Memory B cell (primary cell): ENCODE data around the gene MED29.
A peak's percentile ranks its signal among the peaks of the same experiment; 100 is the strongest.

ENCODE experiments used
- ATAC-seq: fragments of 150-1000 bp; cut with Tn5 transposase; 2 replicates; pipeline ENCODE4 v1.10.0; 2021; ENCODE audit warnings: low read depth, mild to moderate bottlenecking, moderate library complexity
- DNase-seq, 2 donors: peaks; one replicate each; pipeline ENCODE4 v3.0.0; 2022; ENCODE audit warnings: low spot score in 2 of 2
- H3K27ac Mint-ChIP-seq: one replicate; pipeline ENCODE4 v1.8.0; 2022; ENCODE audit warnings: mild to moderate bottlenecking, moderate library complexity, mixed read lengths
- H3K27me3 Mint-ChIP-seq: one replicate; pipeline ENCODE4 v1.8.0; 2022; ENCODE audit warnings: mixed read lengths
- H3K36me3 Mint-ChIP-seq: one replicate; pipeline ENCODE4 v1.8.0; 2022; ENCODE audit warnings: mild to moderate bottlenecking, mixed read lengths
- H3K4me1 Mint-ChIP-seq: one replicate; pipeline ENCODE4 v1.8.0; 2022; ENCODE audit warnings: mixed read lengths
- H3K4me3 Mint-ChIP-seq: one replicate; pipeline ENCODE4 v1.8.0; 2022; ENCODE audit warnings: mild to moderate bottlenecking, moderate library complexity, mixed read lengths
- H3K9me3 Mint-ChIP-seq: one replicate; pipeline ENCODE4 v1.8.0; 2022; ENCODE audit warnings: mixed read lengths

MED29 gene

GRCh38 chr19:39380521-39381502, 10.4 kb upstream of the MED29 start:
- peaks cover 4% of the 10 kb centered on the region for H3K4me1 Mint-ChIP-seq
- peak overlapping the region; percentile 48 for H3K27ac Mint-ChIP-seq
- DNase-seq (no peak), ATAC-seq (no peak)
- peaks cover 34% of the 10 kb centered on the region for H3K36me3 Mint-ChIP-seq
- H3K27me3 Mint-ChIP-seq, result no peaks in the 10 kb centered on the region
- H3K9me3 Mint-ChIP-seq, result no peaks in the 10 kb centered on the region
- H3K4me3 Mint-ChIP-seq, result no peak overlapping the region

GRCh38 chr19:39381910-39382611, 9.1 kb upstream of the MED29 start:
- Mint-ChIP-seq H3K4me3 (no peak overlapping the region), H3K4me1 (peaks cover 7% of the 10 kb centered on the region), H3K27ac (no peak overlapping the region), H3K36me3 (peaks cover 36% of the 10 kb centered on the region), H3K9me3 (no peaks in the 10 kb centered on the region), H3K27me3 (no peaks in the 10 kb centered on the region)
- DNase-seq (no peak), ATAC-seq (no peak)

- H3K4me3 Mint-ChIP-seq, result no peak overlapping the region
- peaks cover 7% of the 10 kb centered on the region for H3K4me1 Mint-ChIP-seq
- H3K27me3 Mint-ChIP-seq, result no peaks in the 10 kb centered on the region
- H3K9me3 Mint-ChIP-seq, result no peaks in the 10 kb centered on the region
- ATAC-seq, result no peak
- DNase-seq, result no peak
- peak overlapping the region; percentile 83 for H3K27ac Mint-ChIP-seq
- peaks cover 32% of the 10 kb centered on the region for H3K36me3 Mint-ChIP-seq
These were observed 8.0 kb upstream of the MED29 start for GRCh38 chr19:39382991-39383828.

- ATAC-seq, result peak; percentile 23
- Mint-ChIP-seq H3K9me3 (no peaks in the 10 kb centered on the region), H3K4me1 (peaks cover 10% of the 10 kb centered on the region), H3K4me3 (no peak overlapping the region), H3K36me3 (peaks cover 31% of the 10 kb centered on the region), H3K27ac (peak overlapping the region; percentile 83), H3K27me3 (no peaks in the 10 kb centered on the region)
- DNase-seq, result no peak
These were observed 6.2 kb upstream of the MED29 start for GRCh38 chr19:39384839-39385568.

- ATAC-seq, result no peak
- Mint-ChIP-seq H3K4me3 (no peak overlapping the region), H3K27me3 (no peaks in the 10 kb centered on the region), H3K36me3 (peaks cover 30% of the 10 kb centered on the region), H3K27ac (peak overlapping the region; percentile 41), H3K9me3 (no peaks in the 10 kb centered on the region), H3K4me1 (peaks cover 15% of the 10 kb centered on the region)
- DNase-seq, result no peak
These were observed 5.4 kb upstream of the MED29 start for GRCh38 chr19:39385629-39386411.

- peak overlapping the region; percentile 17 for H3K27ac Mint-ChIP-seq
- H3K27me3 Mint-ChIP-seq, result no peaks in the 10 kb centered on the region
- DNase-seq, result no peak
- H3K4me1 Mint-ChIP-seq, result peaks cover 17% of the 10 kb centered on the region
- ATAC-seq, result no peak
- H3K9me3 Mint-ChIP-seq, result no peaks in the 10 kb centered on the region
- peaks cover 23% of the 10 kb centered on the region for H3K36me3 Mint-ChIP-seq
- no peak overlapping the region for H3K4me3 Mint-ChIP-seq
These were observed 4.6 kb upstream of the MED29 start for GRCh38 chr19:39386557-39386956.

- no peaks in the 10 kb centered on the region for H3K9me3 Mint-ChIP-seq
- no peak overlapping the region for H3K4me3 Mint-ChIP-seq
- peaks cover 21% of the 10 kb centered on the region for H3K36me3 Mint-ChIP-seq
- ATAC-seq (no peak), DNase-seq (no peak)
- peak overlapping the region; percentile 98 for H3K27ac Mint-ChIP-seq
- H3K27me3 Mint-ChIP-seq, result no peaks in the 10 kb centered on the region
- H3K4me1 Mint-ChIP-seq, result peaks cover 21% of the 10 kb centered on the region
These were observed 2.5 kb upstream of the MED29 start for GRCh38 chr19:39388657-39389056.

- peak overlapping the region; percentile 96 for H3K4me3 Mint-ChIP-seq
- no peaks in the 10 kb centered on the region for H3K9me3 Mint-ChIP-seq
- DNase-seq (no peak), ATAC-seq (no peak)
- H3K36me3 Mint-ChIP-seq, result peaks cover 21% of the 10 kb centered on the region
- H3K27me3 Mint-ChIP-seq, result no peaks in the 10 kb centered on the region
- peaks cover 23% of the 10 kb centered on the region for H3K4me1 Mint-ChIP-seq
- peak overlapping the region; percentile 98 for H3K27ac Mint-ChIP-seq
These were observed 1.4 kb upstream of the MED29 start for GRCh38 chr19:39389631-39390414.

- no peaks in the 10 kb centered on the region for H3K27me3 Mint-ChIP-seq
- H3K4me1 Mint-ChIP-seq, result peaks cover 20% of the 10 kb centered on the region
- no peak for ATAC-seq
- peaks cover 24% of the 10 kb centered on the region for H3K36me3 Mint-ChIP-seq
- H3K27ac Mint-ChIP-seq, result peak overlapping the region; percentile 98
- peak overlapping the region; percentile 96 for H3K4me3 Mint-ChIP-seq
- DNase-seq, result no peak
- no peaks in the 10 kb centered on the region for H3K9me3 Mint-ChIP-seq
These were observed 777 bp upstream of the MED29 start for GRCh38 chr19:39390451-39390750.

GRCh38 chr19:39397360-39398296, 6.5 kb downstream of the MED29 start:
- peak; percentile 60 for ATAC-seq
- DNase-seq, result peak; percentile 95
- H3K9me3 Mint-ChIP-seq, result no peaks in the 10 kb centered on the region
- H3K36me3 Mint-ChIP-seq, result peaks cover 17% of the 10 kb centered on the region
- H3K4me1 Mint-ChIP-seq, result peaks cover 41% of the 10 kb centered on the region
- H3K27ac Mint-ChIP-seq, result peak overlapping the region; percentile 90
- no peaks in the 10 kb centered on the region for H3K27me3 Mint-ChIP-seq
- peak overlapping the region; percentile 61 for H3K4me3 Mint-ChIP-seq

GRCh38 chr19:39398297-39398864, 7.2 kb downstream of the MED29 start:
- Mint-ChIP-seq H3K27me3 (no peaks in the 10 kb centered on the region), H3K27ac (peak overlapping the region; percentile 96), H3K4me3 (peak overlapping the region; percentile 61), H3K9me3 (no peaks in the 10 kb centered on the region), H3K36me3 (peaks cover 17% of the 10 kb centered on the region), H3K4me1 (peaks cover 44% of the 10 kb centered on the region)
- DNase-seq (peak in 1 of 2 donors; percentile 30), ATAC-seq (no peak)
